ENCODE measurements around the gene SEC31A. TPM values are rescaled to one million over a fixed set of nuclear protein-coding genes. Genes with fewer than 3 reads are reported as not detected.
"Not testable (repeated sequence)": the region's sequence is repeated elsewhere in the genome, so short reads cannot be mapped to it uniquely, and the experiment has no call there.

Gene SEC31A
- total RNA-seq, 1 donor from 2014 or later: 233 TPM

GRCh38 chr4:82861529-82861928, 29.4 kb downstream of the SEC31A start:
- Mint-ChIP-seq H3K27ac (no peak overlapping the region), H3K36me3 (peaks cover 24% of the 10 kb centered on the region), H3K4me3 (no peak overlapping the region), H3K27me3 (no peaks in the 10 kb centered on the region), H3K4me1 (ENCODE audit: unreplicated experiment) (no peaks in the 10 kb centered on the region), H3K9me3 (no peaks in the 10 kb centered on the region)
- TF ChIP-seq, protein P1, sequence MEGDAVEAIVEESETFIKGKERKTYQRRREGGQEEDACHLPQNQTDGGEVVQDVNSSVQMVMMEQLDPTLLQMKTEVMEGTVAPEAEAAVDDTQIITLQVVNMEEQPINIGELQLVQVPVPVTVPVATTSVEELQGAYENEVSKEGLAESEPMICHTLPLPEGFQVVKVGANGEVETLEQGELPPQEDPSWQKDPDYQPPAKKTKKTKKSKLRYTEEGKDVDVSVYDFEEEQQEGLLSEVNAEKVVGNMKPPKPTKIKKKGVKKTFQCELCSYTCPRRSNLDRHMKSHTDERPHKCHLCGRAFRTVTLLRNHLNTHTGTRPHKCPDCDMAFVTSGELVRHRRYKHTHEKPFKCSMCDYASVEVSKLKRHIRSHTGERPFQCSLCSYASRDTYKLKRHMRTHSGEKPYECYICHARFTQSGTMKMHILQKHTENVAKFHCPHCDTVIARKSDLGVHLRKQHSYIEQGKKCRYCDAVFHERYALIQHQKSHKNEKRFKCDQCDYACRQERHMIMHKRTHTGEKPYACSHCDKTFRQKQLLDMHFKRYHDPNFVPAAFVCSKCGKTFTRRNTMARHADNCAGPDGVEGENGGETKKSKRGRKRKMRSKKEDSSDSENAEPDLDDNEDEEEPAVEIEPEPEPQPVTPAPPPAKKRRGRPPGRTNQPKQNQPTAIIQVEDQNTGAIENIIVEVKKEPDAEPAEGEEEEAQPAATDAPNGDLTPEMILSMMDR (conservative IDR thresholded peaks at IDR 0.05): no peak
- DNase-seq (ENCODE audit: extremely low spot score, unreplicated experiment): no peak

DNA sequence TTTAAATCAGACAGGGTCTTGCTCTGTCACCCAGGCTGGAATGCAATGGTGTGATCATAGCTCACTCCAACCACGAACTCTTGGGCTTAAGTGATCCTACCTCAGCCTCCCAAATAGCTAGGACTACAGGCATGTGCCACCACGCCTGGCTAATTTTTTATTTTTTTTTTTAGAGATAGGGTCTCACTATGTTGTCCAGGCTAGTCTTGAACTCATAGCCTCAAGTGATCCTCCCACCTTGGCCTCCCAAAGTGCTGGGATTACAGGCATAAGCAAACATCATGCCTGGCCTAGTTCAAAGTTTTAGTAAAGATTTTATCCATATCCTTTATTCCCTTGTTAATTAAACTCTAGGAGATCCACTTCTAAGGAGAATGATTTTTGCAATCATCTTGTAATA, 30.5 kb downstream of the SEC31A start:
- peaks cover 25% of the 10 kb centered on the region for H3K36me3 Mint-ChIP-seq
- not testable (repeated sequence) for H3K27me3 Mint-ChIP-seq; H3K4me1 Mint-ChIP-seq (ENCODE audit: unreplicated experiment); H3K27ac Mint-ChIP-seq; DNase-seq (ENCODE audit: extremely low spot score, unreplicated experiment); H3K9me3 Mint-ChIP-seq; H3K4me3 Mint-ChIP-seq

DNA sequence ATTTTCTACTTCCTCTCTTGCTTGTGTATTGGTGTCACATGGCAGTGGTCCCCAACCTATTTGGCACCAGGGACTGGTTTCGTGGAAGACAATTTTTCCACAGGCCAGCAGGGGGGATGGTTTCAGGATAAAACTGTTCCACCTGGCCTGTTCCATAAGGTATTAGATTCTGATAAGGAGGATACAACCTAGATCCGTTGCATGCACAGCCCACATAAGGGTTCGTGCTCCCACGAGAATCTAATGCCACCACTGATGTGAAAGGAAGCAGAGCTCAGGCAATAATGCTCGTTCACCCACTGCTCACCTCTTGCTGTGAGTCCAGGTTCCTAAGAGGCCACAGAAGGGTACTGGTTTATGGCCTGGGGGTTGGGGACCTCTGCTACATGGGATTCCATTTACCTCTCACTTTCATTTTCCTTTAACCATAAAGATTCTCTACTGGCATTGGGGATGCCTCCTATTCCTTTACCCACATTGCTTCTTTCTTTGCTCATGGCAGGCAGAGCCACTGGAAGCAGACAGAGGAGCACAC, 38.1 kb downstream of the SEC31A start:
- no peaks in the 10 kb centered on the region for H3K9me3 Mint-ChIP-seq
- H3K36me3 Mint-ChIP-seq: peaks cover 49% of the 10 kb centered on the region
- TF ChIP-seq, protein P1 (conservative IDR thresholded peaks at IDR 0.05): no peak
- no peak for DNase-seq (ENCODE audit: extremely low spot score, unreplicated experiment)
- no peaks in the 10 kb centered on the region for H3K27me3 Mint-ChIP-seq
- H3K27ac Mint-ChIP-seq: no peak overlapping the region
- H3K4me3 Mint-ChIP-seq: no peak overlapping the region
- H3K4me1 Mint-ChIP-seq (ENCODE audit: unreplicated experiment): no peaks in the 10 kb centered on the region

DNA sequence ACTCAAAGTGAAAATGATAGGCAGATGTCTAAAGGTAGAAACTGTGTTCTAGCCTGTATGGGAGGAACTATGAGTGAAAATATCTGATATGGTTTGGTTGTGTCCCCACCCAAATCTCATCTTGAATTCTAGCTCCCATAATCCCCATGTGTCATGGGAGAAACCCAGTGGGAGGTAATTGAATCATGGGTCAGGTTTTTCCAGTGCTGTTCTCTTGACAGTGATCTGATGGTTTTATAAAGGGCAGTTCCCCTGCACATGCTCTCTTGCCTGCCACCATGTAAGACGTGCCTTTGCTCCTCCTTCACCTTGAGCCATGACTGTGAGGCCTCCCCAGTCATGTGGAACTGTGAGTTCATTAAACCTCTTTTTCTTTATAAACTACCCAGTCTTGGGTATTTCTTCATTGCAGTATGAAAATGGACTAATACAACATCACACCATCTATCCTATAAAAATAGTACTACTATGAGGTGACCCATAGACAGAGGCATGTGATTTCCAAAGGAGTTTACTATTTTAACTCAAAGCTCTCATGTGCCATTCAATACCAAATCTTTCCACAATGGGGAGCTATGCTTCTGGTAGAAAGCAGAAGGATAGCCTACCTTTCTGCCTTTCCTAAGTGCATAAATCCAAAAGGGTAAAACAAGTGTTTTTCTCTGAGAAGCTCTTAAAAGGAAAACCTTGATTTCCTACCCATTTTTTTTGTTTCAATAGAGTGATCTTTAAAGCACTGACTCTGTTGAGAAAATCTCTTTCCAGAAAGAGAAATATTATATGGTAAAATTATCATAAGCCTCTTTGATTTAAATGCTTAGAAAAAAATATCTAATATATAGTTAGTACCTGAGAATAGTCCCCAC, 38.8 kb downstream of the SEC31A start:
- Mint-ChIP-seq H3K27ac (no peak overlapping the region), H3K4me3 (no peak overlapping the region), H3K4me1 (ENCODE audit: unreplicated experiment) (no peaks in the 10 kb centered on the region), H3K9me3 (no peaks in the 10 kb centered on the region), H3K36me3 (peaks cover 52% of the 10 kb centered on the region), H3K27me3 (no peaks in the 10 kb centered on the region)
- no peak for DNase-seq (ENCODE audit: extremely low spot score, unreplicated experiment)
- TF ChIP-seq, protein P1 (conservative IDR thresholded peaks at IDR 0.05): peak; percentile 69

DNA sequence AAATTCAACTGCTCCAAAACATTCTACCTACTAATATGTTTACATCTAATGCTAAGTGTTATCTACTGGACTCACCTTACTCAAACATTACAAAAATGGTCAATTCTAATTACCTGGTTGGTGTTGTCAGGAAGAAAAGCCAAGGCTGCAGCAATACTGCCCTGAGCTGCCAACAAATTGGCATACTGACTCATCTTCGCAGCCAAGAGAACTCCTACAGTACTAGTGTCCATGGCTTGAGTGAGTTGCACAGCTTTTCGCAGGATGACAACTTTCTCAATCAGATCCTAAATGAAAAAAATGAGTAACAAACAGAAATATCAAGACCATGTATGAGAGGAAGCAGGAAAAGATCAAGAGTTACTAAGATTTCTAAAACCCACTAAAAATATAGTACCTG, 39.6 kb downstream of the SEC31A start:
- Mint-ChIP-seq H3K4me3 (no peak overlapping the region), H3K4me1 (ENCODE audit: unreplicated experiment) (no peaks in the 10 kb centered on the region), H3K27me3 (no peaks in the 10 kb centered on the region), H3K27ac (no peak overlapping the region), H3K36me3 (peaks cover 54% of the 10 kb centered on the region), H3K9me3 (no peaks in the 10 kb centered on the region)
- DNase-seq (ENCODE audit: extremely low spot score, unreplicated experiment): no peak
- TF ChIP-seq, protein P1 (conservative IDR thresholded peaks at IDR 0.05): no peak

DNA sequence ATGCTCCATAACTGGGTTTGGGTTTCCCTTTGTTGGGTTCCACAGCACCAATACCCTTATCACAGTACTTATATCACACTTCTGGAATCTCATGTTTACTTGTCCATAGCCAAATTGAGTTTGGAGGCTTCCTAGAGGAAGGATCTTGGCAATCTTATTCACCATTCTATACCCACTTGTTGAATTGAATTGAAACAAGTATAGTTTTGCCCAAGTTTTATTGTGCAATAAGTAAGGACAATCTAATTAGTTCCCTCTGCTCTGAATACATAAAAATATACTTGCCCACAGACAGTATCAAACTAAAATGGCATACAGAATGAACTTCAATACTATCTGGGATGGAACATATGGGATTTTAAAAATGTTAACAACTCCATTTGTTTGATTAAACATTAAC, 40.3 kb downstream of the SEC31A start:
- H3K36me3 Mint-ChIP-seq: peaks cover 53% of the 10 kb centered on the region
- no peak overlapping the region for H3K27ac Mint-ChIP-seq
- H3K9me3 Mint-ChIP-seq: no peaks in the 10 kb centered on the region
- no peak for DNase-seq (ENCODE audit: extremely low spot score, unreplicated experiment)
- H3K4me3 Mint-ChIP-seq: no peak overlapping the region
- H3K4me1 Mint-ChIP-seq (ENCODE audit: unreplicated experiment): no peaks in the 10 kb centered on the region
- no peaks in the 10 kb centered on the region for H3K27me3 Mint-ChIP-seq
- TF ChIP-seq, protein P1 (conservative IDR thresholded peaks at IDR 0.05): no peak

Measured in type B pancreatic cell (in vitro differentiated cells).